GM19468 (cell line): ENCODE results near the gene LST1.
"Not testable (repeated sequence)": the region's sequence is repeated elsewhere in the genome, so short reads cannot be mapped to it uniquely, and the experiment has no call there.

ENCODE experiments used
- ATAC-seq: cut with Tn5 transposase; IDR thresholded peaks from one replicate; pipeline ENCODE4 v1.9.1; 2021; ENCODE audit warnings: mild to moderate bottlenecking, moderate library complexity, moderate number of reproducible peaks; ENCODE audit not compliant: unreplicated experiment; ENCODE audit errors: extremely low read depth

Gene LST1

GRCh38 chr6:31579546-31580437 is 6.3 kb upstream of the LST1 start:
- ATAC-seq: no peak

DNA sequence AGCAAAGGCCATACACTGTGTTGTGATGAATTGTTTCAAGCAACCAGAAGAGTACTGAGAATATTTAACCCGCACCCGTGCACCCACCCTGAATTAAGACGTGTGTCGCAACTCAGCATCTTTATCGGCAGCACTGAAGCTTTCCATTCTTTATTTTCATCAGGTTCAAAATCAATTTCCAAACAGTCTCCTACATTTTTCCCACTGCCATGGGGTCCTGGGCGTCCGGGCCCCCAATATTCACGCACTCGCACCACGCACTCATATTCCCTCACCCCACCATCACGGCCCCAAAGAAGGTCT is 5.7 kb upstream of the LST1 start:
- ATAC-seq: no peak

DNA sequence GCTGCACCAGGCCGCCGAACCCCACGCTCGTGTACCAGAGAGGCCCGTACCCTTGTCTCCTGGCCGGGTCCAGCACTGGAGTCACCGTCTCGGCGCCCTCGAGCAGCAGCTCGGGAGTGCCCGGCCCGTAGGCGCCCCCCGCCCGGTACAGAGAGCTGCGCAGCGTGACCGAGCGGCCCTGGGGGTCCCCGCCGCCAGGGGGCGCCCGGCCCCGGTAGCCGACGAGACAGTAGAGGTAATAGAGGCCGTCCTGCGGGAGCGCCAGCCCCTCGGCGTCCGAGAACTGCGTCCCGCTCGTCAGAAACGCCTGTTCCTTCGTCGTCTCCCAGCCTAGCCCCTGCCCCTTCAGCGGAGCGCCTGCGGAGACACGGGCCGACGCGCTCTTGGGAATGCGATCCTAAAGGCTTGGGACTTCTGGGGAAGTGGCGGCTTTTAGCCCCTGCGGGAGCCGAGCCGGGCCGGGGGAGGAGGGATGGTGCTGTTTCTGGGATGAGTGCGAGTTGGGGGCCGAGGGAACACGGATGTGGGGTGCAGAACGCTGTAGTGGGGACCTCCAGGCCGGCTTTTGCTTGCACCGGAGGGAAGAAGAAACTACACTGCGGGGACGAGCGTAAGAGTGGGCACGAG is 5.2 kb upstream of the LST1 start:
- ATAC-seq: no peak

DNA sequence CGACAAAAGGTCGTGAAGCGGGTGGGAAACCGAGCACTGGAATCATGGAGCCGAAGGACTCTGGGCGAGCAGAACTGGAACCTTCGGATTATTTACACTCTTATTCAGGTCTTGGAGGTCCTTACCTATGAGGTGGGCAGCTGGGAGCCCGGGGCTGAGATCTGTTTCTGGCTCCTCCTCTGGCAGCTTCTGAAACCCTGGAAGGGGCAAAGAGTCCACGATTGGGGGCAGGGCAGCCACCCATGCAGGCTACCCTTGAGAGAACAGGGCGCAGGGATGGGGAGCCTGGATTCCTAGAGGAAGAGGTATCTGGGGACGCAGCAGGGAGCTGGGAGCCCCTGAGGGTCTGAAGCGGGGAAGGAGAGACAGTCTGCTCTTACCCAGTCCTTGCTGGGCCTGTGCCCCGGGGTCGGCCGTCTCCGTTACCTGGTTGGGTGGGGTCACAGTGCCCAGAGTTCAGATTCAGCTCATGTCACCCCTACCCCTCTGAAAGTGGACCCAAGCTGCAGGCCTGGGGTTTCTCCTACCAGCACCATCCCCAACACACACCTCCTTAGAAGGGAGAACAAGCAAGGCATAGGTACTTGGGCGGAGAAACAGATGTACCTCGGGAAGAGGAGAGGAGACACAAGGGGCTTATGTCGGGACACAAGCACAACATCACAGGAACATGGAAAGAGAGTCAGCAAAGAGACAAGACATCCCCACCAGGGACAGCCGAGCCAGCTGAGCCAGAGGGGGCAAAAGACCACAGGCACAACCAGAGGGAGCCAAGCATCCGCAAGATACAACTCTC is 4.4 kb upstream of the LST1 start:
- ATAC-seq: no peak

DNA sequence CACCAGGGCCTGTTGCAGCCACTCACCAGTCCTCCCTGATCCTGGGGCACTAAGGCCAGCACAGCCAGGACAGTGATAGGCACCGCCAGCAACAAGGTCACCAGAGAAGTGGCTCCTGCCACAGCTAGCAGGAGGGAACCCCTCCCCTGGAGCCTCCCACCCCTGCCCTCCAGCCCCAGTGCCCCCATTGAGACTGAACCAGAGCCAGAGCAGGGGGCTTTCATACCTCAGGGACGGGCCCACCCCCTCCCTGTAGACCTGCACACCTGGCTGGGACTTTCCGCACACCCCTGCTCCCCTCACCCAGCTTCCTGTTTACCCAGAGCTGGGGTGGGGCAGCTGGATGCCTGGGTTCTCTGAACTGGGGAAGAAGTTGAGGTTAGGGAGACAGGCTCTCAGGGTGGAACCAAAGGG is 3.8 kb upstream of the LST1 start, which contains the start of gene LTB:
Gene LTB (minus strand): TSS at position 195 of the 414 bp plus-strand sequence. CDS start 7 bp downstream, at position 188.
- no peak for ATAC-seq

GRCh38 chr6:31585491-31585890 is 586 bp upstream of the LST1 start:
- ATAC-seq: no peak

DNA sequence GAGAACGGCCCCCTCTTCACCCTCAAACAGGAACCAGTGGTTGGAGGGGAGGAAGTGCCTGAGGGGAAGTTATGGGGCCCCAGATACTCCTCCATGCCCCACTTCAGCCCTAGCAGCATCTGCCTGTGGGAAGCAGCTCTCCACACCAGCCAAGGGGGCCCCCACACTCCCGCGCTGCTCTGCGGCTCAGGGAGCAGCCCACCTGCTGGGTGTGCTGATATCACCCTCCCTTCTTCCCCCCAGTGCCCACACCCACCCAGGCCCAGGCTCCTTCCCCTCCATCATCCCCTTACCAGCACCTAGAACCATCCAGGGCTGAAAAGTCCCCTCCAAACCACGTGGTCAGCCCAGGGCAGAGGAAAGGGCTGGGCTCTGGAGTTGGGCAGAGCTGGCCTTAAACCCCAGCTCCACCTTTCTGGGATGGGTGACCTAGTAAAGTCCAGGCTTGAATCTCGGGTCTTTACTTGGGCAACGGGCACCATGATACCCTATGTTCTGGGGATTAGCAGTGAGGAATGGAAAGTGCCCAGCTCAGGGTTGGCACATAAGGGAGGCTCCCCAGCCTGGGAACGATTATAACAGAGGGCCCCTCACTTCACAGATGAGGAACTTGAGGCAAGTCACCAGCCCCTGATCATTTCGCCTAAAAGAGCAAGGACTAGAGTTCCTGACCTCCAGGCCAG is 663 bp downstream of the LST1 start:
- ATAC-seq: no peak

DNA sequence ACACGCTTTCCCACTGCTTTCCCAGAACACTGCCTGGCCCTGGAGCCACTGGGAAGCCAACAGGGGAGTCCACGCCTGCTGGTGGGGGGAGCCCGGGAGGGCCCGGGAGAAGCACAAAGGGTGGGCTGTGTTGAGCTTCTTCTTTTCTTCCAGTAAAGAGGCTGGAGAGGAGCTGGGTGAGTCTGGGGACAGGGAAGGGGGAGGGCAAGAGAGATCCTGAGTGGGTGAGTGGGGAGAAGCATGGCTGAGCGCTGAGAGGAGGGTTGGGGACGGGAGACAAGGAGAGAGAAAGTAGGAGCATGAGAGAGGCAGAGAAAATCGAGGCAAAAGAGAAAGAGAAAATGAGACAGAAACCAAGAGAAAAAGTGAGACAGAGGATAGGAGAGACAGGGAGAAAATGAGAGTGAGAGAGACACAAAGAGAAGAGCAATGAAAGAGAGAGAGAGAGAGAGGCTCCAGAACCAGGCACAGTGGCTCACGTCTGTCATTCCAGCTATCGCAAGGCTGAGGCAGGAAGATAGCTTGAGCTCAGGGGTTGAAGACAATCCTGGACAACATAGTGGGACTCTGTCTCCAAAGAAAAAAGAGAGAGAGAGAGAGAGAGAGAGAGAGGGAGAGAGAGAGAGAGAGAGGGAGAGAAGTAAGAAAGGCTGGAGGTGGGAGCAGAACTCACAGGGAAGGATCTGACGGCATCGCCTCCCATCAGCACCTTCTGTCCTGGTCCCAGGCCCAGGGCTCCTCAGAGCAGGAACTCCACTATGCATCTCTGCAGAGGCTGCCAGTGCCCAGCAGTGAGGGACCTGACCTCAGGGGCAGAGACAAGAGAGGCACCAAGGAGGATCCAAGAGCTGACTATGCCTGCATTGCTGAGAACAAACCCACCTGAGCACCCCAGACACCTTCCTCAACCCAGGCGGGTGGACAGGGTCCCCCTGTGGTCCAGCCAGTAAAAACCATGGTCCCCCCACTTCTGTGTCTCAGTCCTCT is 2.0 kb downstream of the LST1 start:
- no peak for ATAC-seq

- ATAC-seq: no peak
Observed at GRCh38 chr6:31588871-31589650, 3.0 kb downstream of the LST1 start.

- not testable (repeated sequence) for ATAC-seq
Observed at GRCh38 chr6:31590691-31591090, 4.6 kb downstream of the LST1 start.

- ATAC-seq: no peak
Observed at GRCh38 chr6:31592396-31592771, 6.3 kb downstream of the LST1 start.

- ATAC-seq: no peak
Observed at GRCh38 chr6:31597006-31597405, 10.9 kb downstream of the LST1 start.

GRCh38 chr6:31607317-31607716 is 21.2 kb downstream of the LST1 start:
- no peak for ATAC-seq

DNA sequence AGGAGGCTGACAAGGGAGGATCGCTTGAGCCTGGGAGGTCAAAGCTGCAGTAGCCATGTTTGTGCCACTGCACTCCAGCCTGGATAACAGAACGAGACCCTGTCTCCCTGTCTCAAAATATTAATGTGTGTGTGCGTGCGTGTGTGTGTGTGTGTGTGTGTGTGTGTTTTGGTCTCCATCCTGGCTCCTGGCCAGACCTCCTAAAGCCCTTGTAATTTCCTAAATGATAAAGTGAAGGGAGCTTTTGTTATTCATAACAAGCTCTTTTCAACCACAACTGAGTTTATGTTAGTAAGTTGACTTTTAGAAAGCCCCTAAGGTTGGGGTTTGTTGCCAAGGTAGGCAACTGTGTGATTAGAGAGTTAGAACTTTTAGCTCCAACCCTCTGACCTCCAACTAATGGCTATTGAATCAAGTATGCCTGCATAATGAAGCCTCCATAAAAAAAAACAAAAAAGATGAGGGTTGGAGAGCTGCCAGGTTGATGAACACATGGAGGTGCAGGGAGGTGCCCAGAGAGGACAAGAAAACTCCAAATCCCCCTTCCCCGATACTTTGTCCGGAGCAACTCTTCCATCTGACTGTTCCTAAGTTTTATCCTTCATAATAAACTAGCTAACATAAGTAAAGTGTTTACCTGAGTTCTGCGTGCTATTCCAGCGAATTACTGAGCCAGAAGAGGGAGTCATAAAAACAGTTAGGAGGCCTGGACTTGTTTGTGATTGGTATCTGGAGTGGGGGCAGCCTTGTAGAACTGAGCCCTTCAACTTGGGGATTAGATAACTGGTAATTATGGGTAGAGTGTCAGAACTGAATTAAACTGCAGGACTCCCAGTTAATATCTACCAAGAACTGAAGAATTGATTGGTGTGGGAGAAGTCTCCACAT is 23.7 kb downstream of the LST1 start:
- no peak for ATAC-seq

GRCh38 chr6:31610968-31611367 is 24.9 kb downstream of the LST1 start:
- no peak for ATAC-seq

GRCh38 chr6:31614075-31614619 is 28.1 kb downstream of the LST1 start:
- ATAC-seq: no peak
